AG08396 (cell line): ENCODE data around the gene TMEM176A.

Experiments
- DNase-seq: peaks from one replicate; pipeline ENCODE4 v3.0.0; 2012; ENCODE audit warnings: low spot score, mixed read lengths

Gene TMEM176A

GRCh38 chr7:150849204-150849775 is 48.7 kb downstream of the TMEM176A start:
- DNase-seq = no peak

DNA sequence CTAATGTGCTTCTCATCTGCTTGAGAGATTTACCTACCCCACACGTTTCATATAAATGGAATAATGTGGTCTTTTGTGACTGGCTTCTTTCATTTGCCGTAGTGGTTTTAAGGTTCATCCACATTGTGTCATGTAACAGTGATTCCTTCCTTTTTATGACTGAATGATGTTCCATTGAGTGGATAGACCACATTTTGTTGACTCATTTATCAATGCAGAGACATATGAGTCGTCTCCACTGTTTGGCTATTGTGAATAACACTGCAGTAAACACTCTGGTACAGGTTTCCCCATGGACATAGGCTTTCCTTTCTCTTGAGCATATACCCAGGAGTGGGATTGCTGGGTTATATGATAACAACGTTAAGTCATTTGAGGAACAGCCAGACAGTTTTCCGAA is 49.7 kb downstream of the TMEM176A start:
- no peak for DNase-seq

- no peak for DNase-seq
Measured at GRCh38 chr7:150851492-150852370, 51.2 kb downstream of the TMEM176A start.

GRCh38 chr7:150852371-150852905 is 51.9 kb downstream of the TMEM176A start, which contains the start of gene AOC1:
Gene AOC1, plus strand, starts transcription at chr7:150852517. Its CDS starts 3,954 bp downstream, at chr7:150856471.
- no peak for DNase-seq

GRCh38 chr7:150854066-150855000 is 53.8 kb downstream of the TMEM176A start:
- no peak for DNase-seq
